MM.1S (cell line): ENCODE data around the gene KDM5C.

Experiments
- DNase-seq: peaks from one replicate; pipeline ENCODE4 v3.0.0-alpha.2; 2015
- H2AFZ ChIP-seq: fragments of 300-600 bp; sonication (generic); 2 replicates; pipeline ENCODE4 v1.6.0; 2016; ENCODE audit warnings: antibody characterized with exemption, low read length
- H3F3A ChIP-seq: fragments of 300-600 bp; sonication (generic); 2 replicates; pipeline ENCODE4 v1.6.1; 2016; ENCODE audit warnings: mild to moderate bottlenecking, antibody characterized with exemption, low read length, moderate library complexity, mixed read lengths; ENCODE audit not compliant: insufficient read depth
- H3K27ac ChIP-seq: fragments of 300-600 bp; sonication (generic); 2 replicates; pipeline ENCODE4 v1.5.1; 2016; ENCODE audit warnings: mild to moderate bottlenecking, low read length
- H3K27me3 ChIP-seq: fragments of 300-600 bp; sonication (generic); replicated peaks from 2 replicates; pipeline ENCODE4 v1.6.0; 2016; ENCODE audit warnings: low read length; ENCODE audit not compliant: insufficient read depth
- H3K36me3 ChIP-seq: fragments of 300-600 bp; sonication (generic); replicated peaks from 2 replicates; pipeline ENCODE4 v1.6.1; 2016; ENCODE audit warnings: mild to moderate bottlenecking, low read length, mixed read lengths; ENCODE audit not compliant: insufficient read depth
- H3K4me1 ChIP-seq: fragments of 300-600 bp; sonication (generic); 2 replicates; pipeline ENCODE4 v1.6.1; 2016; ENCODE audit warnings: low read length, mixed read lengths
- H3K4me2 ChIP-seq: fragments of 300-600 bp; sonication (generic); 2 replicates; pipeline ENCODE4 v1.6.0; 2016; ENCODE audit warnings: low read depth, low read length
- H3K4me3 ChIP-seq: fragments of 300-600 bp; sonication (generic); 2 replicates; pipeline ENCODE4 v1.5.1; 2016; ENCODE audit warnings: low read length, mixed read lengths
- H3K79me2 ChIP-seq: fragments of 300-600 bp; sonication (generic); 2 replicates; pipeline ENCODE4 v1.6.1; 2016; ENCODE audit warnings: mixed run types, low read length, mixed read lengths
- H3K9ac ChIP-seq: fragments of 300-600 bp; sonication (generic); 2 replicates; pipeline ENCODE4 v1.6.1; 2016; ENCODE audit warnings: low read length, mixed read lengths
- H3K9me2 ChIP-seq: fragments of 300-600 bp; sonication (generic); replicated peaks from 2 replicates; pipeline ENCODE4 v1.6.1; 2016; ENCODE audit warnings: mild to moderate bottlenecking, low read length, mixed read lengths; ENCODE audit not compliant: insufficient read depth
- H3K9me3 ChIP-seq: fragments of 300-600 bp; sonication (generic); replicated peaks from 2 replicates; pipeline ENCODE4 v1.6.1; 2016; ENCODE audit warnings: mild to moderate bottlenecking, low read length, mixed read lengths; ENCODE audit not compliant: insufficient read depth
- H4K20me1 ChIP-seq: fragments of 300-600 bp; sonication (generic); 2 replicates; pipeline ENCODE4 v1.6.1; 2016; ENCODE audit warnings: mild to moderate bottlenecking, low read length, moderate library complexity, mixed read lengths; ENCODE audit not compliant: insufficient read depth
- CTCF ChIP-seq: fragments of 300-600 bp; sonication (generic); IDR thresholded peaks from 2 replicates; pipeline ENCODE4 v1.5.1; 2016; ENCODE audit warnings: antibody characterized with exemption, low read length, mixed read lengths
- EZH2 ChIP-seq: fragments of 300-600 bp; sonication (generic); optimal IDR thresholded peaks from 2 replicates; pipeline ENCODE3; 2017; ENCODE audit warnings: low read depth, mild to moderate bottlenecking, antibody characterized with exemption, low read length, mixed read lengths
- EZH2phosphoT487 ChIP-seq: fragments of 300-600 bp; sonication (generic); IDR thresholded peaks from 2 replicates; pipeline ENCODE4 v1.6.1; 2018; ENCODE audit warnings: antibody characterized with exemption, low read length

Gene KDM5C

GRCh38 chrX:53193093-53193492 lies 31.9 kb downstream of the KDM5C start:
- Histone ChIP-seq H3K79me2 (no peaks in the 10 kb centered on the region), H2AFZ (no peak overlapping the region), H3K9me3 (no peaks in the 10 kb centered on the region), H3K4me2 (no peak overlapping the region), H4K20me1 (no peaks in the 10 kb centered on the region), H3K9ac (no peak overlapping the region), H3K27me3 (no peaks in the 10 kb centered on the region), H3K36me3 (peaks cover 9% of the 10 kb centered on the region; the same call in 1 of the 2 replicates), H3K4me1 (peaks cover 14% of the 10 kb centered on the region), H3K27ac (no peak overlapping the region), H3K4me3 (no peak overlapping the region), H3F3A (peaks cover 9% of the 10 kb centered on the region; the same call in 1 of the 2 replicates), H3K9me2 (no peaks in the 10 kb centered on the region)
- no peak for TF ChIP-seq EZH2
- TF ChIP-seq CTCF, result no peak
- no peak for TF ChIP-seq EZH2phosphoT487
- no peak for DNase-seq

- Histone ChIP-seq H3K36me3 (no peaks in the 10 kb centered on the region), H3K9ac (no peak overlapping the region), H3K4me2 (no peak overlapping the region), H3K4me3 (no peak overlapping the region), H3K4me1 (peaks cover 14% of the 10 kb centered on the region), H3K27me3 (no peaks in the 10 kb centered on the region), H3K9me3 (no peaks in the 10 kb centered on the region), H2AFZ (no peak overlapping the region), H3K27ac (no peak overlapping the region), H3K9me2 (no peaks in the 10 kb centered on the region), H3F3A (peaks cover 9% of the 10 kb centered on the region; the same call in 1 of the 2 replicates), H3K79me2 (no peaks in the 10 kb centered on the region), H4K20me1 (no peaks in the 10 kb centered on the region)
- TF ChIP-seq CTCF (no peak), EZH2 (no peak), EZH2phosphoT487 (no peak)
- no peak for DNase-seq
Measured at GRCh38 chrX:53190363-53190960, 34.5 kb downstream of the KDM5C start.

- peaks cover 14% of the 10 kb centered on the region for H3K4me1 ChIP-seq
- TF ChIP-seq EZH2phosphoT487, result no peak
- no peak for TF ChIP-seq CTCF
- TF ChIP-seq EZH2, result no peak
- H3K27ac ChIP-seq, result peak overlapping the region; percentile 50; the same call in 1 of the 2 replicates
- no peak overlapping the region for H3K4me3 ChIP-seq
- no peaks in the 10 kb centered on the region for H3K36me3 ChIP-seq
- H3K4me2 ChIP-seq, result peak overlapping the region; percentile 4; the same call in 1 of the 2 replicates
- no peak overlapping the region for H2AFZ ChIP-seq
- H4K20me1 ChIP-seq, result no peaks in the 10 kb centered on the region
- no peaks in the 10 kb centered on the region for H3K9me2 ChIP-seq
- H3K79me2 ChIP-seq, result no peaks in the 10 kb centered on the region
- no peaks in the 10 kb centered on the region for H3K9me3 ChIP-seq
- no peak overlapping the region for H3K9ac ChIP-seq
- DNase-seq, result peak; percentile 50
- peaks cover 9% of the 10 kb centered on the region; the same call in 1 of the 2 replicates for H3F3A ChIP-seq
- no peaks in the 10 kb centered on the region for H3K27me3 ChIP-seq
Measured at GRCh38 chrX:53188763-53189162, 36.2 kb downstream of the KDM5C start.
